EH (cell line): ENCODE results near the gene P3H1.
"Not testable (repeated sequence)": the region's sequence is repeated elsewhere in the genome, so short reads cannot be mapped to it uniquely, and the experiment has no call there.

Experiments
- DNase-seq: peaks from one replicate; pipeline ENCODE4 v3.0.0-alpha.2; 2015; ENCODE audit warnings: low read depth

Gene P3H1

GRCh38 chr1:42769811-42770210, 3.0 kb upstream of the P3H1 start:
- DNase-seq, result no peak

- DNase-seq, result no peak
These were observed 1.3 kb upstream of the P3H1 start for GRCh38 chr1:42768172-42768571.

GRCh38 chr1:42767510-42768000, 727 bp upstream of the P3H1 start:
- DNase-seq, result no peak

DNA sequence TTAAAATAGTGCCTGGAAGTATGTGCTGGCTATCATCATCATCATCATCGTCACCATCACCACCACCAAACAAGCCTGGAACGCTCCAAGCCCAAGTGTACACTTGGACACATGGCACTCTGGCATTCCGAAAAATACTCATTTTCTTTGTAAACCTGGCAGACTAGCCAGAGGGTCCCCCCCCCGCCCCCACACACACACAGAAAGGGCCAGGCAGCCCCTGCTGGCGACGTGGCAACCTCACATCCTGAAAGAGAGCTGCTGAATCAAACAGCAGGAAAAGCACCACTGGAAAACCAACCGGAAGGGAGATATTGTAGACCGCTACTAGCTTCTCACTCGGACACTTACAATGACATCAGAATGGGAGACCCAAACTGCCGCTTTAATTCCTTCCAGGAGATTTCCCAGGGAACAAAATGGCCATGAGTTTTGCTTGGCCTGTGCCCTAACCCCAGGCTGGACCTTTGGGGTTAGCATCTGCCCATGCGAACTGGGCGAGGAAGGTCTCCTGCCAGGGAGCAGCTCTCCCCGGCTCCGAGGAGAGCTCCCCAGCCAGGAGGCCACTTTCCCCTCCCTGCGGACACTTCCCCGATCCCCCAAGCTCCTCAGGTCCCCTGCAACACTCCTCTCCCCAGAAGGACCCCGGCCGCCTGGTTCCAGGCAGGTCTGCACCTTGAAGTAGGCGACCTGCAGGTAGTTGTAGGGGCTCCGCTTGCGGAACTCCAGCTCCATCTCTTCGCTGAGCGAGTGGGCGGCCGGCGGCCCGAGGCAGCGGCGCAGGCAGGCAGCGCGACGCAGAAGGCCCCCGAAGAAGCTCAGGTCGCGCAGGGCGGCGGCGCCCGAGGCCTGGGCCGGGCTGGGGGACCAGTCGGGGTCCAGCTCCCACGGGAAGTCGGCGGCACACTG, 742 bp downstream of the P3H1 start:
- DNase-seq, result peak; percentile 87

GRCh38 chr1:42765269-42765668, 1.6 kb downstream of the P3H1 start:
- DNase-seq, result peak; percentile 57

- no peak for DNase-seq
These were observed 4.6 kb downstream of the P3H1 start for GRCh38 chr1:42762269-42762668.

GRCh38 chr1:42761567-42761966, 5.3 kb downstream of the P3H1 start:
- no peak for DNase-seq

DNA sequence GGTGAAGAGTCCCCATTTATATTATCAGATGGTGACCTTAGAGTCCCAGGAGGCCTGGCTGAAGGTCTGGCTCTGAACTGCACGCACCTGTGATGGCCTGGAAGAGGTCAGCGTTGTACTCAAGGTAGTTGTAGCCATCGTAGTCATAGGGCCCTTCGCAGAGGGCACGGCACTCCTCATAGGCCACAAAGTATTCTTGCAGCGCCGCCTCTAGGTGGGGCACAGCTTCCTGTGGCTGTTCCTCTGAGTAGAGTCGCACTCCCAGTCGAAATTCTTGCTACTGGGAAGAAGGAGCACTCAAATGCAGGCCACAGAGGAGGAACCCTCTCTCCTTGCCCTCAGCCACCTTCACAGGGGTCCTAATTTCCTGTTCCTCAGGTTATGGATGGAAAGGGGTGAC, 7.7 kb downstream of the P3H1 start:
- no peak for DNase-seq

DNA sequence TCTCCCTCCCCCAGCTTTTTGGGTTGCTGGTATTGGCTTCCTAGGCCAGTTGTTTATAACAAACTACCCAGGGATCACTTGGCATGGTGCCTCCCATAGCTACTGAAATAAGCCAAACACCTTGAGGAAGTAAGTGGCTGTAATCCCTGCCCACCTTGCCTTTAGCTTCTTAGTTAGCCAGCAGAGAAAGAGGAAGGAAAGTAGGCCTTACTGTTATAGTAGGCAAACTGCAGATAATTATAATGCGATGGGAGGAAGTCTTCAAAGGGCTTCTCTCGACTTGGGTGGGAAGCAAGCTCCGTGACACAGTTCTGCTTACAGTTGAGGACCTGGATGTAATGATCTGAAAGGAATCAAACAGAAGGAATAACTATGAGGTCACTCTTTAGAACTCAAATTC, 8.2 kb downstream of the P3H1 start:
- no peak for DNase-seq

DNA sequence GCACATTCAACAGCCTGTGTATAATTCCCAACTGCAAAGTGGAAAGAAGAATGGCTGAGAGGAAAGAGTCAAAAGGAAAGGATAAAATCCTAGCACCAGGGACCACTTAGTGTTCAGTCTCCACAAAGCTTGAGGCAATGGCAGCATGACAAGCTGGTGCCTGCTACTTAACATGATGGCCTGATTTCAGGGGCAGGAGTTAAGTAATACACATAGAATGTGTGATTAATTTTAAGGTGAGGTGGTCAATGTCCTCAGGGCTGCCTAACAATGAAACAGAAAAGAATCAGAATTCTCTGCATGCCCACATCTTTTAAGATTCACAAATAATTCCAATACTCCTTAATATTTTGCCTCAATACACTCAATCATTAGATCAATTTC, 8.9 kb downstream of the P3H1 start:
- no peak for DNase-seq

DNA sequence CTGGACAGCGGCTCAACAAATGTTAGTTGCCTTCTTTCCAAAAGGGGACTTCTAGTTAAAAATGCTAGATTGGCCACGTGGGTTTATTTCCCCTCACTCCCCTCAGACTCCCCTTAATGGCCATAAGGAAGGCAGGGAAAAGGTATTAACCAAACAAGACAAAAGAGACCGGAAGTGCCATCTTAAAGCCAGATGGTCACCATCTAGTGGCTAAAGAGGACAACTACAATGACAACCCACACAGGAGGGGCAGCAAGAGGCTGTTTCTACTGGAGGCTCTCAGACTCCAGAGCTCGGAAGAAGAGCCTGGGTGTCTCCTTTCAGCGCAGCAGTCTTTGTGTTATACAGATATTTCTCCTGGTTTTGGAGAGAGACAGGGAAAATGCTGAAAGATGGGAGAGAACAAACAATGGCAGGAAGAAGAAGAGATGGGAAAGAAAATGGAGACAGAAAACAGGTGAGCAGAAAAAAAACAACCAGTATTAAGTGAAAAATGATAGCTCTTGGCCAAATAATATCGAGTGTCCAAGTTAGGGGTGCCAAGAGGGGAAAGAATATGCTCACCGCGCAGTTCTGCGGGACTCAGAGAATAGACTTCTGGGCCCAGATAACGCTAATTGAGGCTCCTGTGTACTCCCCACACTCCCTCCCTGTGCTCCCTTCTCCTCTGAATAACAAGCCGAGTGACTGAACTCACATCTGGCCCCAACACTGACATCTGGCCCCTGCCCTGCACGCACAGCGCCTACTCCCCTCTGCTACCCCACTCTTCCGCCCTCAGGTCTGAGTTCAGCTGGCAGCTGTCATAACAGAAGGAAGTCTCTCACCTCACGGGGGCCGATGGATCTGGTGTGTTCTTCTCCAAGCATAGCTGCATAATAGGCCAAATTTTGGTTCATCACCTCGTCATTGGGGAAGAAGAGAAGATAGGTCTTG, 9.6 kb downstream of the P3H1 start:
- peak; percentile 75 for DNase-seq

- DNase-seq, result peak; percentile 79
These were observed 13.8 kb downstream of the P3H1 start for GRCh38 chr1:42753070-42753469.

DNA sequence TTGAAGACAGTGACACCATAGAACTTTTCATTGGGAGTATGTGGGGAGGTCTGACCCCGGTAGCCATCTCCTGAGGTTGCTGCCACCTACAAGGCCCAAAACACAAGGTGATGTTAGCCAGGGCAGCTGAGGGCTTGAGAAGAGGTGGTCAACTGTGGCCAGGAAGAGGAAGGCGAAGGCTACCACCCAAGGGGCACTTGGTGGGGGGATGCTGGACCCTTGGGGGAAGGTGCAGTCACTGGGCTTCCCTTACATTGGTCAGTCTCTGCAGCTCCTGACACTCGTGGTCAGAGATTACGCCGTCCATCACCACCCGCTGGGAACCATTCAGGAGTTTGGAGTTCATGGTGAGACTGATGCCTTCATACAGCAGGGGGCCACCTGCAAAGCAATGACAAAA, 14.5 kb downstream of the P3H1 start:
- no peak for DNase-seq

GRCh38 chr1:42751511-42752070, 15.2 kb downstream of the P3H1 start:
- DNase-seq, result not testable (repeated sequence)

GRCh38 chr1:42750041-42750440, 16.8 kb downstream of the P3H1 start:
- DNase-seq, result no peak

DNA sequence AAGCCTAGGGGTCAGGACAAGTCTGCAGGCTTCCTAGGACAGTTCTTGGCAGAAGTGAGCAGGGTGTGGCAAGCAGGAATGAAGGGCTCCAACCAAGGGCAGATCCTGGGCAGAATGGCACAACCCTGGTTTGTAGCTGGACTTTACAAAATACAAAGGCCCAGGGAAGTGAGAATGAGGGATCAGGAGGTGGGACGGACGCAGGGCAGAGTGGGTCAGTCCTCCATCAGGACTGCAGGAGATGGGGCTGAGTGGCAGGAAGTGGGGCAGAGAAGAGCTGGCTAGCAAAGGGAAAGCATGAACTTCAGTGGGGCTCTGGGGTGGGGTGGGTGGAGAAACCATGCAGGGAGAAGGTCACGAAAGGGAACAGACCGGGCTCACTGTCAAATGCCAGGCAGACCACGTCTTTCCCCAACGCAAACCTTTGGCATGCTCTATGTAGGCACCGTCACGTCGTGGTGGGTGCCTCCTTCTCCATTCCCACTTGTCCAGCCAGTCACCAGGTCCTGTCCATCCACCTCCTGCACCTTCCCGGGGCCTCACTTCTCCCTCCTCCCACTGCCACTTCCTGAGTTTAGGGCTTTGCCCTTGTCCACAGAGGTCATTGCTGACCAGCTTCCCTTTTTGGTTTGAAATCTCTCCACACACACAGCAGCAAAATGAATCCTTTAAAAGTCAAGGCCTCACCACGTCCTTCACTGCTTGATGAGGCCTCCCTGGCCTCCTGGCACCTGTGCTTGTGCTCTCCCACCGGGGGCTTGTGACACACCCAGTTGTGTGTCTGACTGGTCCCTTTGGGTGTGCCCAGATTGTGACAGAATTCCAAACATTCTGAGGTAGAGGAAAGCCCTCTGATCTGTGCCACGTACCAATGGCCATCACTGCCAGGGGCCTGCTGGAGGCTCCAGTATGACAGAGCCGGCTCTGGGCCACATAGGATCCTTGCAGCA, 18.1 kb downstream of the P3H1 start:
- no peak for DNase-seq

- no peak for DNase-seq
These were observed 18.8 kb downstream of the P3H1 start for GRCh38 chr1:42748021-42748420.

GRCh38 chr1:42747125-42747524, 19.7 kb downstream of the P3H1 start:
- DNase-seq, result peak; percentile 28

GRCh38 chr1:42746436-42747105, 20.3 kb downstream of the P3H1 start:
- no peak for DNase-seq

DNA sequence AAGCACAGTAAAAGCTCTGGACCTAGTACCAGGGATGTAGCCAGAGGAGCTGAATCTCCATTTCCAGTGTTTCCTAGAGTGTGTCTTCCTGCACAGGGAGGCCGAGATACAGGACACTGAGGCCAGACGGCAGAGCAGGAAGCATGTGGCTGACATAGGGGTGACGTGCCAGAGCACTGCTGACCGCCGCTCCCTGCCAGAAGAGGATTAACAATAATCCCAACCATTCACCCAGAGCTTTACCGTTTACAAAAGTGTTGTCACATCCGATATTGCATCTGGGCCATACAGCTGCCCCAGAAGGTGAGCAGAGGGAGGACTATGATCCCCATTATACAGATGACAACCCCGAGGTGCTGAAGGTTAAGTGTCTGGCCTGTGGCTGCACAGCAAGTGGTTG, 21.0 kb downstream of the P3H1 start:
- DNase-seq, result no peak

- DNase-seq, result no peak
These were observed 22.7 kb downstream of the P3H1 start for GRCh38 chr1:42744148-42744413.
